C4-2B (cell line): ENCODE data around the gene HRAS.

Source experiments
- H3K27ac ChIP-seq: fragments of 450-650 bp; 2 replicates; pipeline ENCODE4 v1.5.1; 2017
- ZFX ChIP-seq: fragments of 450-650 bp; IDR thresholded peaks from 2 replicates; pipeline ENCODE4 v1.6.1; 2017
- TF ChIP-seq, protein P1 (sequence below): fragments of 450-650 bp; conservative IDR thresholded peaks from 2 replicates; pipeline ENCODE4 v1.5.1; 2017; ENCODE audit warnings: mild to moderate bottlenecking

Gene HRAS

GRCh38 chr11:516400-516799 lies 19.0 kb downstream of the HRAS start:
- TF ChIP-seq, protein P1, sequence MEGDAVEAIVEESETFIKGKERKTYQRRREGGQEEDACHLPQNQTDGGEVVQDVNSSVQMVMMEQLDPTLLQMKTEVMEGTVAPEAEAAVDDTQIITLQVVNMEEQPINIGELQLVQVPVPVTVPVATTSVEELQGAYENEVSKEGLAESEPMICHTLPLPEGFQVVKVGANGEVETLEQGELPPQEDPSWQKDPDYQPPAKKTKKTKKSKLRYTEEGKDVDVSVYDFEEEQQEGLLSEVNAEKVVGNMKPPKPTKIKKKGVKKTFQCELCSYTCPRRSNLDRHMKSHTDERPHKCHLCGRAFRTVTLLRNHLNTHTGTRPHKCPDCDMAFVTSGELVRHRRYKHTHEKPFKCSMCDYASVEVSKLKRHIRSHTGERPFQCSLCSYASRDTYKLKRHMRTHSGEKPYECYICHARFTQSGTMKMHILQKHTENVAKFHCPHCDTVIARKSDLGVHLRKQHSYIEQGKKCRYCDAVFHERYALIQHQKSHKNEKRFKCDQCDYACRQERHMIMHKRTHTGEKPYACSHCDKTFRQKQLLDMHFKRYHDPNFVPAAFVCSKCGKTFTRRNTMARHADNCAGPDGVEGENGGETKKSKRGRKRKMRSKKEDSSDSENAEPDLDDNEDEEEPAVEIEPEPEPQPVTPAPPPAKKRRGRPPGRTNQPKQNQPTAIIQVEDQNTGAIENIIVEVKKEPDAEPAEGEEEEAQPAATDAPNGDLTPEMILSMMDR: no peak
- TF ChIP-seq ZFX: no peak
- no peak overlapping the region for H3K27ac ChIP-seq

DNA sequence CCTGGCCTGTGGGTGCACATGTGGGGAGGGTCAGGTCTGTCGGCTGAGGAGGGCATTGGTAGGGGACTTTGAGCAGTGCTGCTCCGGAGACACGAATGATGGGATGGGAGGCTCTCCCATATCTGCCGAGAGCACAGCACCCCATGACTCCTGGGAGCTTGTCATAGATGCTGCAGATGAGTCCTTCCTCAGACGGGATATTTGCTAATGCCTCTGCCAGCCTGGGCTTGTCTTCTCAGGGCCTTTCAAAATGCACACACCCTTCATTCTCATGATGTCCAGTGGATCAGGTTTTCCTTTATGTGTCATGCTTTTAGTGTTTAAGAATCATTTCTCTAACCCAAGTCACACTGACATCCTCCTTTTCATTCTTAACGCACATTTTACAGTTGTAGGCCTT lies 20.2 kb downstream of the HRAS start:
- TF ChIP-seq, protein P1: no peak
- no peak for TF ChIP-seq ZFX
- no peak overlapping the region for H3K27ac ChIP-seq

DNA sequence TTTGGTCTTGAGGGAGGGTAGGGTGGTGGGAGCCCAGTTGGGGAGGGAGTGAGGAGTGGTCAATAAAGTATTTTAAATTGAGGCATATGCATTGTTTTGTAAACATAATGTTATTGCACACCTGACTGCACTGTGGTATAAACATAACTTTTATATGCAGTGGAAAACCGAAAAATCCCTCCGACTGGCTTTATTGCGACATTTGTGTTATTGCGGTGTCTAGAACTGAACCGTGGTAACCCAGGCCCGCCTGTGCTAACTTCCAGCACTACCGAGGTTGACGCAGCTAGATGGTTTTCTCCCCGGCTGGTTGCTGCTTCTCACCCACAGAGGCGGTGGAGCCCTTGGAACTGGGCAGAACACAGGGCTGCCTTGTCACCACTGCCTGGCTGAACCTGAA lies 20.8 kb downstream of the HRAS start:
- no peak overlapping the region for H3K27ac ChIP-seq
- no peak for TF ChIP-seq ZFX
- TF ChIP-seq, protein P1: no peak

GRCh38 chr11:512761-513595 lies 22.4 kb downstream of the HRAS start:
- TF ChIP-seq, protein P1: no peak
- TF ChIP-seq ZFX: no peak
- no peak overlapping the region for H3K27ac ChIP-seq

DNA sequence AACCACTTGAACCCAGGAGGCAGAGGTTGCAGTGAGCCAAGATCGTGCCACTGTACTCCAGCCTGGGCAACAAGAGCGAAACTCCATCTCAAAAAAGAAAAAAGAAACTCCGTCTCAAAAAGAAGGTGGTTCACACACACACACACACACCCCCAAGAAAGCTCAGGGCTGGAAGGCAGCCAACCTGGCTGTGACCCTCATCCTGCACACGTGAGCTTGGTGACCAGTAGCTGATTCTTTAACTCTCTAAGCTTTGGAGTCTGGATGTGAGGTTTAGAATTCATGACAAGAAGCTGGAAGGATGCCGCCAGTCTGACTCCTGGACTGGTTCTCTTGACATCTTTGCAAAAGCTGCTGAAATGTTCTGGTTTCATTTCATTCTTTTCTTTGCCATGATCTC lies 26.4 kb downstream of the HRAS start:
- no peak overlapping the region for H3K27ac ChIP-seq
- no peak for TF ChIP-seq ZFX
- TF ChIP-seq, protein P1: no peak

DNA sequence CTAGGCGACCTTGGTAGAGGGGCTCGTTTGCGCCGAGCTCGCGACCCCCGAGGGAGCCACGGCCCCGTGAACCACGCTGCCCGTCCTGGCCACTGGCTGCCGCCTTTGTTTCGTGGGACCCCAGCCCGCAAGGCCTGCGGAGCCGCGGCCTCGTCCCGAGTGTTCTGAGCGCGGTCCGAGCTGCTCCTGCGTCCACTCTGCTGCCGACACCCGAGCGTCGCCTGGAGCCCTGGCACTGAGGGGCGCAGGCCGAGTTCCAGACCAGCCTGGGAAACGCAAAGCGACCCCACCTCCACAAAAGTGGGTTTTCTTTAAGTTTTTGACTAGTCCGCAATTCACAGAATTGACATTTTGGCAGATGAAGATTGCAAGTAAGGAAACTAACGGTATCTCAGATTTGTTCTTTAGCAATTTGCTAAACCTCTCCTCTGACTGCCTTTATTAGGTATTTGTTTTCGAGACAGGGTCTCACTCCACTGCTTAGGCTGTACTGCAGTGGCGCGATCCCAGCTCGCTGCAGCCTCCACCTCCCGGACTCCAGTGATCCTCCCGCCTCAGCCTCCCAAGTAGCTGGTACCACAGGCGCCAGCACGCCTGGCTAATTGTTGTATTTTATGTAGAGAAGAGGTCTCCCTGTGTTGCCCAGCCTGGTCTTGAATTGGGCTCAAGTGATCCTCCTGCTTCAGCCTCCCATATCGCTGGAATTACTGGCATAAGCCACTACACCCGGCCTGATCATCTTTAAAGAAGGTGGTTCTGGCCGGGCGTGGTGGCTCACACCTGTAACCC lies 27.5 kb downstream of the HRAS start:
- peak overlapping the region; percentile 98 for H3K27ac ChIP-seq
- TF ChIP-seq, protein P1: no peak
- TF ChIP-seq ZFX: no peak; the same call in 1 of the 2 replicates
